Kidney epithelial cell (primary cell): ENCODE results near the gene CP. TPM values are rescaled to one million over a fixed set of nuclear protein-coding genes. Genes with fewer than 3 reads are reported as not detected.

ENCODE experiments used
- DNase-seq: peaks from one replicate; pipeline ENCODE4 v3.0.0-alpha.2; 2010; ENCODE audit warnings: low read depth
- H3K27me3 ChIP-seq: 2 replicates; pipeline ENCODE4 v1.6.0; 2011; ENCODE audit warnings: low read length; ENCODE audit not compliant: control insufficient read depth, insufficient read depth
- H3K36me3 ChIP-seq: 2 replicates; pipeline ENCODE4 v1.5.1; 2011; ENCODE audit warnings: low read length; ENCODE audit not compliant: control insufficient read depth, insufficient read depth
- H3K4me3 ChIP-seq: 2 replicates; pipeline ENCODE4 v1.5.1; 2011; ENCODE audit warnings: low read depth, mild to moderate bottlenecking, control low read depth, low read length
- CTCF ChIP-seq: IDR thresholded peaks from 2 replicates; pipeline ENCODE4 v1.5.1; 2011; ENCODE audit warnings: mild to moderate bottlenecking, moderate library complexity, low read length, control low read depth, inconsistent platforms; ENCODE audit not compliant: insufficient read depth, poor library complexity, severe bottlenecking
- total RNA-seq: library from RNA; depleted of rRNA; stranded (reverse); fragments of >200 nt; gene quantifications from 2 replicates; pipeline ENCODE4 v1.2.3, GENCODE V29; 2015

CP gene
- total RNA-seq, 1 donor from 2014 or later, result not detected

GRCh38 chr3:149214702-149215101 lies 6.9 kb downstream of the CP start:
- no peak overlapping the region for H3K4me3 ChIP-seq
- no peak for TF ChIP-seq CTCF
- DNase-seq, result no peak
- H3K36me3 ChIP-seq, result no peaks in the 10 kb centered on the region
- H3K27me3 ChIP-seq, result no peaks in the 10 kb centered on the region

- DNase-seq, result no peak
- no peak for TF ChIP-seq CTCF
- Histone ChIP-seq H3K36me3 (no peaks in the 10 kb centered on the region), H3K27me3 (no peaks in the 10 kb centered on the region), H3K4me3 (no peak overlapping the region)
These were observed 9.2 kb downstream of the CP start for GRCh38 chr3:149212386-149212785.

GRCh38 chr3:149209431-149209830 lies 12.2 kb downstream of the CP start:
- no peak for DNase-seq

GRCh38 chr3:149207475-149207874 lies 14.2 kb downstream of the CP start:
- Histone ChIP-seq H3K27me3 (no peaks in the 10 kb centered on the region), H3K4me3 (no peak overlapping the region), H3K36me3 (no peaks in the 10 kb centered on the region)
- no peak for DNase-seq
- no peak for TF ChIP-seq CTCF

More at GRCh38 chr3:149209431-149209830, 12.2 kb downstream of the CP start:
- Histone ChIP-seq H3K27me3 (no peaks in the 10 kb centered on the region), H3K36me3 (no peaks in the 10 kb centered on the region), H3K4me3 (no peak overlapping the region)
- no peak for TF ChIP-seq CTCF

GRCh38 chr3:149204390-149204991 lies 17.1 kb downstream of the CP start:
- H3K4me3 ChIP-seq, result no peak overlapping the region
- no peak for TF ChIP-seq CTCF
- H3K27me3 ChIP-seq, result no peaks in the 10 kb centered on the region
- no peak for DNase-seq
- H3K36me3 ChIP-seq, result no peaks in the 10 kb centered on the region

- no peaks in the 10 kb centered on the region for H3K36me3 ChIP-seq
- no peaks in the 10 kb centered on the region for H3K27me3 ChIP-seq
- DNase-seq, result no peak
- no peak overlapping the region for H3K4me3 ChIP-seq
- no peak for TF ChIP-seq CTCF
These were observed 17.9 kb downstream of the CP start for GRCh38 chr3:149203758-149204157.
